HCT116 (cell line): ENCODE data around the gene SLC12A3. TPM values are rescaled to one million over a fixed set of nuclear protein-coding genes. Genes with fewer than 3 reads are reported as not detected.

Experiments used
- ATAC-seq: fragments of 200-7000 bp; cut with Tn5 transposase; 2 replicates; pipeline ENCODE4 v1.9.1; 2020; ENCODE audit warnings: mild to moderate bottlenecking, moderate library complexity
- BruUV-seq: library from RNA; stranded (reverse); fragments of 400-500 nt; replicated peaks from 2 replicates; lab custom pipeline; 2021; lab: Mats Ljungman, UMichigan
- CTCF ChIA-PET: fragments of 300-600 bp; sonication (Branson Sonifier 250); formaldehyde crosslinking; loops from one replicate; lab custom pipeline; 2021; ENCODE audit warnings: antibody characterized with exemption; lab: Charles Lee
- POLR2A ChIA-PET: fragments of 300-600, 350-600 bp; sonication (Branson Sonifier 250); formaldehyde crosslinking; loops from one replicate; lab custom pipeline; 2021; ENCODE audit warnings: antibody characterized with exemption; lab: Charles Lee
- RAD21 ChIA-PET, 2 experiments: fragments of 300-600 bp; sonication (Branson Sonifier 250); formaldehyde crosslinking; loops; one replicate each; lab custom pipeline; 2023; ENCODE audit warnings: low total read pairs in 2 of 2; ENCODE audit not compliant: uncharacterized antibody in 2 of 2, unreplicated experiment in 2 of 2, low non-redundant PET in 1 of 2; lab: Charles Lee
- DNase-seq: peaks from one replicate; pipeline ENCODE4 v3.0.0-alpha.2; 2010; ENCODE audit warnings: low read depth, low spot score
- H2AFZ ChIP-seq: fragments of 200-600 bp; shearing (Covaris generic), sonication (generic); 2 replicates; pipeline ENCODE4 v1.6.1; 2017; ENCODE audit warnings: low read depth, mixed run types, mixed read lengths, antibody characterized with exemption, low read length; ENCODE audit not compliant: poor library complexity, severe bottlenecking
- H3K27ac ChIP-seq: 2 replicates; pipeline ENCODE4 v1.5.1; 2012; ENCODE audit warnings: low read depth, low read length
- H3K27me3 ChIP-seq: fragments of 200-600 bp; sonication (generic); 2 replicates; pipeline ENCODE4 v1.6.1; 2016; ENCODE audit warnings: mixed run types, low read length, mixed read lengths; ENCODE audit not compliant: insufficient read depth
- H3K36me3 ChIP-seq, 2 experiments: fragments of 200-500 bp in 1 of 2; fragments of 200-600 bp in 1 of 2; sonication (Bioruptor generic) in 1 of 2; sonication (generic) in 1 of 2; 2 replicates each; pipeline versions ENCODE4 v1.5.1 to v1.6.1; 2014 to 2016; ENCODE audit warnings: low read length in 2 of 2, inconsistent platforms in 1 of 2, mixed read lengths in 1 of 2, mixed run types in 1 of 2; ENCODE audit not compliant: insufficient read depth in 2 of 2, control insufficient read depth in 1 of 2
- H3K4me1 ChIP-seq, 2 experiments: fragments of 200-600 bp in 1 of 2; sonication (generic) in 1 of 2; 2 replicates each; pipeline versions ENCODE4 v1.5.1 to v1.6.1; 2012 to 2017; ENCODE audit warnings: low read length in 2 of 2, inconsistent platforms in 1 of 2, mild to moderate bottlenecking in 1 of 2, mixed read lengths in 1 of 2, mixed run types in 1 of 2, moderate library complexity in 1 of 2; ENCODE audit not compliant: insufficient read depth in 2 of 2, control insufficient read depth in 1 of 2
- H3K4me2 ChIP-seq: fragments of 200-600 bp; sonication (generic); 2 replicates; pipeline ENCODE4 v1.6.1; 2017; ENCODE audit warnings: mixed run types, low read length, mixed read lengths
- H3K4me3 ChIP-seq, 2 experiments: fragments of 200-600 bp in 1 of 2; sonication (generic) in 1 of 2; replicated peaks in 1 of 2; 2 replicates each; pipeline ENCODE4 v1.5.1; 2011 to 2016; ENCODE audit warnings: low read length in 2 of 2, control low read depth in 1 of 2, low read depth in 1 of 2, mild to moderate bottlenecking in 1 of 2, mixed read lengths in 1 of 2, mixed run types in 1 of 2
- H3K79me2 ChIP-seq: fragments of 200-600 bp; sonication (generic); 2 replicates; pipeline ENCODE4 v1.6.1; 2017; ENCODE audit warnings: mild to moderate bottlenecking, mixed run types, low read length, moderate library complexity, mixed read lengths; ENCODE audit not compliant: insufficient read depth
- H3K9ac ChIP-seq: fragments of 200-600 bp; sonication (generic); 2 replicates; pipeline ENCODE4 v1.6.1; 2016; ENCODE audit warnings: low read length, mixed read lengths
- H3K9me2 ChIP-seq: fragments of 200-600 bp; sonication (generic), shearing (Covaris generic); 2 replicates; pipeline ENCODE4 v1.6.1; 2017; ENCODE audit warnings: mixed run types, mild to moderate bottlenecking, moderate library complexity; ENCODE audit not compliant: insufficient read depth
- H3K9me3 ChIP-seq, 2 experiments: fragments of 200-500 bp in 1 of 2; fragments of 200-600 bp in 1 of 2; sonication (Bioruptor generic) in 1 of 2; sonication (generic) in 1 of 2; 2 replicates each; pipeline ENCODE4 v1.6.1; 2014 to 2017; ENCODE audit warnings: low read length in 2 of 2, mixed read lengths in 2 of 2, inconsistent platforms in 1 of 2, low read depth in 1 of 2, mild to moderate bottlenecking in 1 of 2, mixed run types in 1 of 2, moderate library complexity in 1 of 2; ENCODE audit not compliant: control insufficient read depth in 1 of 2, insufficient read depth in 1 of 2
- H4K20me1 ChIP-seq: fragments of 200-600 bp; sonication (generic), shearing (Covaris generic); 2 replicates; pipeline ENCODE4 v1.6.1; 2017; ENCODE audit warnings: mixed run types, mild to moderate bottlenecking, moderate library complexity; ENCODE audit not compliant: insufficient read depth
- CBX3 ChIP-seq: IDR thresholded peaks from 2 replicates; pipeline ENCODE4 v1.6.1; 2012; ENCODE audit warnings: low read depth
- CEBPB ChIP-seq: IDR thresholded peaks from 2 replicates; pipeline ENCODE4 v1.6.1; 2012; ENCODE audit warnings: low read depth
- ELF1 ChIP-seq: IDR thresholded peaks from 2 replicates; pipeline ENCODE4 v1.6.1; 2012; ENCODE audit warnings: low read depth, borderline replicate concordance
- EZH2 ChIP-seq: fragments of 200-600 bp; sonication (generic); IDR thresholded peaks from 2 replicates; pipeline ENCODE4 v1.6.1; 2017; ENCODE audit warnings: antibody characterized with exemption, mixed run types
- EZH2phosphoT487 ChIP-seq: fragments of 200-600 bp; IDR thresholded peaks from 2 replicates; pipeline ENCODE4 v1.6.1; 2018; ENCODE audit warnings: antibody characterized with exemption, borderline replicate concordance
- POLR2AphosphoS5 ChIP-seq: IDR thresholded peaks from 2 replicates; pipeline ENCODE4 v1.6.1; 2011; ENCODE audit warnings: mild to moderate bottlenecking, low read depth, low read length, moderate library complexity
- SRF ChIP-seq: IDR thresholded peaks from 2 replicates; pipeline ENCODE4 v1.6.1; 2012; ENCODE audit warnings: low read depth
- TCF7L2 ChIP-seq: IDR thresholded peaks from 2 replicates; pipeline ENCODE4 v1.7.0; 2011; ENCODE audit warnings: borderline replicate concordance, inconsistent platforms; ENCODE audit not compliant: insufficient read depth, insufficient read length; ENCODE audit errors: extremely low read depth
- ZFX ChIP-seq: fragments of 450-650 bp; IDR thresholded peaks from 2 replicates; pipeline ENCODE4 v1.6.1; 2017
- intact Hi-C: fragments of 100-400 bp; cut with micrococcal nuclease; formaldehyde crosslinking; loops from 2 replicates; pipeline ENCODE4 v1.10.0; 2022
- total RNA-seq: library from RNA; stranded (reverse); gene quantifications from one replicate; pipeline ENCODE4 v1.2.1, GENCODE V29; 2021; ENCODE audit not compliant: unreplicated experiment
- TF ChIP-seq, protein P1 (sequence below): IDR thresholded peaks from 2 replicates; pipeline ENCODE4 v1.6.1; 2012; ENCODE audit warnings: low read depth
- TF ChIP-seq, protein P2 (sequence below): IDR thresholded peaks from 2 replicates; pipeline ENCODE4 v1.6.1; 2012
- TF ChIP-seq, protein P3 (sequence below): IDR thresholded peaks from 2 replicates; pipeline ENCODE4 v1.6.1; 2012

The SLC12A3 gene
- total RNA-seq, 1 experiment from 2014 or later = not detected

- Histone ChIP-seq H3K36me3 (no peaks in the 10 kb centered on the region), H3K9me3 (no peaks in the 10 kb centered on the region), H3K27ac (no peak overlapping the region), H4K20me1 (no peaks in the 10 kb centered on the region), H3K4me1 (peaks cover 12% of the 10 kb centered on the region in 2 experiments), H3K4me3 (no peak overlapping the region), H2AFZ (no peak overlapping the region), H3K27me3 (no peaks in the 10 kb centered on the region), H3K9me2 (no peaks in the 10 kb centered on the region), H3K79me2 (no peaks in the 10 kb centered on the region), H3K4me2 (no peak overlapping the region), H3K9ac (no peak overlapping the region)
- no TSS peak for BruUV-seq
- ChIA-PET POLR2A (no interaction called here), CTCF (no interaction called here), RAD21 (no interaction called here)
- DNase-seq = no peak
- TF ChIP-seq TCF7L2 = no peak
- no peak for TF ChIP-seq CBX3
- TF ChIP-seq, protein P1, sequence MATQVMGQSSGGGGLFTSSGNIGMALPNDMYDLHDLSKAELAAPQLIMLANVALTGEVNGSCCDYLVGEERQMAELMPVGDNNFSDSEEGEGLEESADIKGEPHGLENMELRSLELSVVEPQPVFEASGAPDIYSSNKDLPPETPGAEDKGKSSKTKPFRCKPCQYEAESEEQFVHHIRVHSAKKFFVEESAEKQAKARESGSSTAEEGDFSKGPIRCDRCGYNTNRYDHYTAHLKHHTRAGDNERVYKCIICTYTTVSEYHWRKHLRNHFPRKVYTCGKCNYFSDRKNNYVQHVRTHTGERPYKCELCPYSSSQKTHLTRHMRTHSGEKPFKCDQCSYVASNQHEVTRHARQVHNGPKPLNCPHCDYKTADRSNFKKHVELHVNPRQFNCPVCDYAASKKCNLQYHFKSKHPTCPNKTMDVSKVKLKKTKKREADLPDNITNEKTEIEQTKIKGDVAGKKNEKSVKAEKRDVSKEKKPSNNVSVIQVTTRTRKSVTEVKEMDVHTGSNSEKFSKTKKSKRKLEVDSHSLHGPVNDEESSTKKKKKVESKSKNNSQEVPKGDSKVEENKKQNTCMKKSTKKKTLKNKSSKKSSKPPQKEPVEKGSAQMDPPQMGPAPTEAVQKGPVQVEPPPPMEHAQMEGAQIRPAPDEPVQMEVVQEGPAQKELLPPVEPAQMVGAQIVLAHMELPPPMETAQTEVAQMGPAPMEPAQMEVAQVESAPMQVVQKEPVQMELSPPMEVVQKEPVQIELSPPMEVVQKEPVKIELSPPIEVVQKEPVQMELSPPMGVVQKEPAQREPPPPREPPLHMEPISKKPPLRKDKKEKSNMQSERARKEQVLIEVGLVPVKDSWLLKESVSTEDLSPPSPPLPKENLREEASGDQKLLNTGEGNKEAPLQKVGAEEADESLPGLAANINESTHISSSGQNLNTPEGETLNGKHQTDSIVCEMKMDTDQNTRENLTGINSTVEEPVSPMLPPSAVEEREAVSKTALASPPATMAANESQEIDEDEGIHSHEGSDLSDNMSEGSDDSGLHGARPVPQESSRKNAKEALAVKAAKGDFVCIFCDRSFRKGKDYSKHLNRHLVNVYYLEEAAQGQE = no peak
- TF ChIP-seq SRF = no peak
- TF ChIP-seq ZFX = no peak
- TF ChIP-seq, protein P2, sequence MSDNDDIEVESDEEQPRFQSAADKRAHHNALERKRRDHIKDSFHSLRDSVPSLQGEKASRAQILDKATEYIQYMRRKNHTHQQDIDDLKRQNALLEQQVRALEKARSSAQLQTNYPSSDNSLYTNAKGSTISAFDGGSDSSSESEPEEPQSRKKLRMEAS = no peak
- TF ChIP-seq ELF1 = no peak
- no peak for TF ChIP-seq EZH2phosphoT487
- TF ChIP-seq EZH2 = no peak
- no peak for TF ChIP-seq CEBPB
- TF ChIP-seq POLR2AphosphoS5 = no peak
- TF ChIP-seq, protein P3, sequence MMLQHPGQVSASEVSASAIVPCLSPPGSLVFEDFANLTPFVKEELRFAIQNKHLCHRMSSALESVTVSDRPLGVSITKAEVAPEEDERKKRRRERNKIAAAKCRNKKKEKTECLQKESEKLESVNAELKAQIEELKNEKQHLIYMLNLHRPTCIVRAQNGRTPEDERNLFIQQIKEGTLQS = no peak
- ATAC-seq = no peak
- intact Hi-C loops = loop anchor here (2.0 kb wide), 1 partner anchor 303 kb away; no protein-coding TSS in a partner anchor
Observed at GRCh38 chr16:56865394-56866062, 521 bp downstream of the SLC12A3 start.
